HepG2 (cell line): ENCODE results near the gene NCOA3. TPM values are rescaled to one million over a fixed set of nuclear protein-coding genes. Genes with fewer than 3 reads are reported as not detected.

Experiments used
- HOXA9 ChIP-seq: sonication (generic); formaldehyde crosslinking; IDR thresholded peaks from 2 replicates; pipeline ENCODE4 v1.8.1; 2022; ENCODE audit warnings: missing genetic modification reagents, mild to moderate bottlenecking, moderate library complexity, borderline replicate concordance
- KMT2B ChIP-seq: IDR thresholded peaks from 2 replicates; pipeline ENCODE4 v1.6.1; 2016; ENCODE audit warnings: missing genetic modification reagents, missing compliant biosample characterization
- ONECUT2 ChIP-seq: sonication (generic); formaldehyde crosslinking; IDR thresholded peaks from 2 replicates; pipeline ENCODE4 v1.4.0; 2020; ENCODE audit warnings: missing genetic modification reagents
- PBX2 ChIP-seq: IDR thresholded peaks from 2 replicates; pipeline ENCODE4 v1.6.1; 2016; ENCODE audit warnings: control low read depth
- STAT5B ChIP-seq: sonication (generic); formaldehyde crosslinking; IDR thresholded peaks from 2 replicates; pipeline ENCODE4 v1.4.0; 2020; ENCODE audit warnings: missing genetic modification reagents
- ZNF281 ChIP-seq: sonication (generic); formaldehyde crosslinking; IDR thresholded peaks from 2 replicates; pipeline ENCODE4 v1.4.0; 2020; ENCODE audit warnings: missing genetic modification reagents, borderline replicate concordance
- ZNF343 ChIP-seq: sonication (generic); formaldehyde crosslinking; IDR thresholded peaks from 2 replicates; pipeline ENCODE4 v1.4.0; 2020; ENCODE audit warnings: mild to moderate bottlenecking, missing genetic modification reagents
- ZNF362 ChIP-seq: sonication (generic); formaldehyde crosslinking; IDR thresholded peaks from 2 replicates; pipeline ENCODE4 v1.4.0; 2020; ENCODE audit warnings: missing genetic modification reagents, mild to moderate bottlenecking, borderline replicate concordance
- ZNF383 ChIP-seq: sonication (generic); formaldehyde crosslinking; IDR thresholded peaks from 2 replicates; pipeline ENCODE4 v1.4.0; 2020; ENCODE audit warnings: missing genetic modification reagents, mild to moderate bottlenecking, borderline replicate concordance
- ZNF460 ChIP-seq: sonication (generic); formaldehyde crosslinking; IDR thresholded peaks from 2 replicates; pipeline ENCODE4 v1.5.1; 2020; ENCODE audit warnings: missing genetic modification reagents, mild to moderate bottlenecking, borderline replicate concordance
- ZNF547 ChIP-seq: sonication (generic); formaldehyde crosslinking; IDR thresholded peaks from 2 replicates; pipeline ENCODE4 v1.5.1; 2020; ENCODE audit warnings: mild to moderate bottlenecking, missing genetic modification reagents
- ZNF562 ChIP-seq: sonication (generic); formaldehyde crosslinking; IDR thresholded peaks from 2 replicates; pipeline ENCODE4 v1.8.0; 2022; ENCODE audit warnings: missing genetic modification reagents, borderline replicate concordance
- polyA plus RNA-seq, 8 experiments: library from polyadenylated mRNA; depleted of rRNA in 3 of 8; stranded (reverse) in 7 of 8; unstranded in 1 of 8; fragments of >200 nt; fragmentation: Illumina TruSeq in 4 of 8; extraction: Trizol in 4 of 8; gene quantifications; 2 replicates each; pipeline versions ENCODE4 v1.2.1 to v1.2.3, GENCODE V29; 2011 to 2016; ENCODE audit warnings: low read depth in 4 of 8, missing spikeins in 1 of 8, mixed read lengths in 1 of 8; ENCODE audit not compliant: insufficient read depth in 1 of 8
- total RNA-seq, 5 experiments: library from RNA; depleted of rRNA; stranded (reverse); fragments of >200 nt; fragmentation: Illumina TruSeq; extraction: Trizol; gene quantifications; 2 replicates each; pipeline ENCODE4 v1.2.3, GENCODE V29; 2016; ENCODE audit warnings: low read depth in 1 of 5
- TF ChIP-seq, protein P1 (sequence below): sonication (generic); formaldehyde crosslinking; conservative IDR thresholded peaks from 2 replicates; pipeline ENCODE4 v1.8.0; 2022; ENCODE audit warnings: low read depth, missing genetic modification reagents
- TF ChIP-seq, protein P2 (sequence below): sonication (generic); formaldehyde crosslinking; IDR thresholded peaks from 2 replicates; pipeline ENCODE4 v1.4.0; 2020; ENCODE audit warnings: low read depth, missing genetic modification reagents
- TF ChIP-seq, protein P3 (sequence below): IDR thresholded peaks from 2 replicates; pipeline ENCODE4 v1.6.1; 2016; ENCODE audit warnings: mild to moderate bottlenecking, missing biosample characterization, missing genetic modification reagents

The NCOA3 gene
- total and polyA plus RNA-seq, 2 of the 13 experiments (the other 11 are each of a cell fraction or from before 2014, with no cell fraction given): 35.0 to 56.8 TPM

DNA sequence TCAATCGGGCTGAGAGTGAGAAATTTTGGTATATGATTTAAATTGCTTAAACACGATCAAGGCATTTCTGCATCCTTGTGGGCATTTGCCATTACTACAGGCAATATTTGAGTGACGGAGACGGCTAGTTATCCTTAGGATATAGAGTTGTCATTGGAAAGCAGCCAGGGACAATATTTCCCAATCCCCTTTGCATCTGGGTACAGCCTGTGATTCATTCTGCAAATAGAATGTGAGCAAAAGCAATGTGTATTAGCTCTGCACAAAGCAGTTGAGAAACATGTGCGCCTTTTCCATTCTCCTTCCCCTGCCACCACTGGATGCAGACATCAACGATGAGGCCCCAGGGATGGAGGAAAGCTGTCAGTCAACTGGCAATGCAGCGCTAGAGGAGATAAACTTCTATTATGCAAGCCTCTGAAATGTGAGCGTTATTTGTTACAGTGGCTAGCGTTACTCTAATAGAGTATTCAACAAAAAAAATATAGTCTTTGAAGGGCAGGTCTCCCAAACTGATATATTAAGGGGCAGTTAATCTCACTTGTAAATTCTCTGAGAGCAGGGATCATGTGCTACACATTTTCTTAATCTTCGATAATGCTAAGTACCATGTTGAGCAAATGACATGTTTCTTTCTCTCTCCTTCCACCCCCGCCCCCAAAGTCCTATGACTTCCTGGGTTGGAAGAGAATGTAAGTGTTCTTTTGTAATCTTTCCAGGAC lies 37.1 kb upstream of the NCOA3 start (continued):
- TF ChIP-seq, protein P1, sequence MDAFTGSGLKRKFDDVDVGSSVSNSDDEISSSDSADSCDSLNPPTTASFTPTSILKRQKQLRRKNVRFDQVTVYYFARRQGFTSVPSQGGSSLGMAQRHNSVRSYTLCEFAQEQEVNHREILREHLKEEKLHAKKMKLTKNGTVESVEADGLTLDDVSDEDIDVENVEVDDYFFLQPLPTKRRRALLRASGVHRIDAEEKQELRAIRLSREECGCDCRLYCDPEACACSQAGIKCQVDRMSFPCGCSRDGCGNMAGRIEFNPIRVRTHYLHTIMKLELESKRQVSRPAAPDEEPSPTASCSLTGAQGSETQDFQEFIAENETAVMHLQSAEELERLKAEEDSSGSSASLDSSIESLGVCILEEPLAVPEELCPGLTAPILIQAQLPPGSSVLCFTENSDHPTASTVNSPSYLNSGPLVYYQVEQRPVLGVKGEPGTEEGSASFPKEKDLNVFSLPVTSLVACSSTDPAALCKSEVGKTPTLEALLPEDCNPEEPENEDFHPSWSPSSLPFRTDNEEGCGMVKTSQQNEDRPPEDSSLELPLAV: 0 out of 2 replicates have a peak, but pooled peaks have one; percentile 38
- TF ChIP-seq KMT2B (CRISPR knock-in tag) (peak; percentile 87), HOXA9 (CRISPR knock-in tag) (peak; percentile 86; the same call in 1 of the 2 replicates), STAT5B (CRISPR knock-in tag) (no peak; the same call in 1 of the 2 replicates), ZNF547 (peak; percentile 87), ZNF383 (CRISPR knock-in tag) (no peak), ONECUT2 (CRISPR knock-in tag) (peak; percentile 59; the same call in 1 of the 2 replicates), PBX2 (peak; percentile 93), ZNF281 (CRISPR knock-in tag) (peak; percentile 81; the same call in 1 of the 2 replicates), ZNF460 (peak; percentile 69; the same call in 1 of the 2 replicates), ZNF343 (CRISPR knock-in tag) (peak; percentile 47; the same call in 1 of the 2 replicates), ZNF362 (CRISPR knock-in tag) (peak; percentile 84; the same call in 1 of the 2 replicates), ZNF562 (CRISPR knock-in tag) (no peak)
- TF ChIP-seq, protein P2, sequence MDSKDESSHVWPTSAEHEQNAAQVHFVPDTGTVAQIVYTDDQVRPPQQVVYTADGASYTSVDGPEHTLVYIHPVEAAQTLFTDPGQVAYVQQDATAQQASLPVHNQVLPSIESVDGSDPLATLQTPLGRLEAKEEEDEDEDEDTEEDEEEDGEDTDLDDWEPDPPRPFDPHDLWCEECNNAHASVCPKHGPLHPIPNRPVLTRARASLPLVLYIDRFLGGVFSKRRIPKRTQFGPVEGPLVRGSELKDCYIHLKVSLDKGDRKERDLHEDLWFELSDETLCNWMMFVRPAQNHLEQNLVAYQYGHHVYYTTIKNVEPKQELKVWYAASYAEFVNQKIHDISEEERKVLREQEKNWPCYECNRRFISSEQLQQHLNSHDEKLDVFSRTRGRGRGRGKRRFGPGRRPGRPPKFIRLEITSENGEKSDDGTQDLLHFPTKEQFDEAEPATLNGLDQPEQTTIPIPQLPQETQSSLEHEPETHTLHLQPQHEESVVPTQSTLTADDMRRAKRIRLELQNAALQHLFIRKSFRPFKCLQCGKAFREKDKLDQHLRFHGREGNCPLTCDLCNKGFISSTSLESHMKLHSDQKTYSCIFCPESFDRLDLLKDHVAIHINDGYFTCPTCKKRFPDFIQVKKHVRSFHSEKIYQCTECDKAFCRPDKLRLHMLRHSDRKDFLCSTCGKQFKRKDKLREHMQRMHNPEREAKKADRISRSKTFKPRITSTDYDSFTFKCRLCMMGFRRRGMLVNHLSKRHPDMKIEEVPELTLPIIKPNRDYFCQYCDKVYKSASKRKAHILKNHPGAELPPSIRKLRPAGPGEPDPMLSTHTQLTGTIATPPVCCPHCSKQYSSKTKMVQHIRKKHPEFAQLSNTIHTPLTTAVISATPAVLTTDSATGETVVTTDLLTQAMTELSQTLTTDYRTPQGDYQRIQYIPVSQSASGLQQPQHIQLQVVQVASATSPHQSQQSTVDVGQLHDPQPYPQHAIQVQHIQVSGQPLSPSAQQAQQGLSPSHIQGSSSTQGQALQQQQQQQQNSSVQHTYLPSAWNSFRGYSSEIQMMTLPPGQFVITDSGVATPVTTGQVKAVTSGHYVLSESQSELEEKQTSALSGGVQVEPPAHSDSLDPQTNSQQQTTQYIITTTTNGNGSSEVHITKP (CRISPR knock-in tag): peak; percentile 90
- TF ChIP-seq, protein P3, sequence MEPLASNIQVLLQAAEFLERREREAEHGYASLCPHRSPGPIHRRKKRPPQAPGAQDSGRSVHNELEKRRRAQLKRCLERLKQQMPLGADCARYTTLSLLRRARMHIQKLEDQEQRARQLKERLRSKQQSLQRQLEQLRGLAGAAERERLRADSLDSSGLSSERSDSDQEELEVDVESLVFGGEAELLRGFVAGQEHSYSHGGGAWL (CRISPR knock-in tag): peak; percentile 77; the same call in 1 of the 2 replicates
